Stimulated activated CD8-positive, alpha-beta memory T cell treated with anti-CD3 and anti-CD28 coated beads, Interleukin-15, amount 100 ng/mL, for 24 hours (primary cell): ENCODE results near the gene USP40.
"Not testable (repeated sequence)": the region's sequence is repeated elsewhere in the genome, so short reads cannot be mapped to it uniquely, and the experiment has no call there.

Experiments
- DNase-seq: peaks from one replicate; pipeline ENCODE4 v3.0.0-alpha.2; 2020; ENCODE audit warnings: low read depth

Gene USP40, protein sequence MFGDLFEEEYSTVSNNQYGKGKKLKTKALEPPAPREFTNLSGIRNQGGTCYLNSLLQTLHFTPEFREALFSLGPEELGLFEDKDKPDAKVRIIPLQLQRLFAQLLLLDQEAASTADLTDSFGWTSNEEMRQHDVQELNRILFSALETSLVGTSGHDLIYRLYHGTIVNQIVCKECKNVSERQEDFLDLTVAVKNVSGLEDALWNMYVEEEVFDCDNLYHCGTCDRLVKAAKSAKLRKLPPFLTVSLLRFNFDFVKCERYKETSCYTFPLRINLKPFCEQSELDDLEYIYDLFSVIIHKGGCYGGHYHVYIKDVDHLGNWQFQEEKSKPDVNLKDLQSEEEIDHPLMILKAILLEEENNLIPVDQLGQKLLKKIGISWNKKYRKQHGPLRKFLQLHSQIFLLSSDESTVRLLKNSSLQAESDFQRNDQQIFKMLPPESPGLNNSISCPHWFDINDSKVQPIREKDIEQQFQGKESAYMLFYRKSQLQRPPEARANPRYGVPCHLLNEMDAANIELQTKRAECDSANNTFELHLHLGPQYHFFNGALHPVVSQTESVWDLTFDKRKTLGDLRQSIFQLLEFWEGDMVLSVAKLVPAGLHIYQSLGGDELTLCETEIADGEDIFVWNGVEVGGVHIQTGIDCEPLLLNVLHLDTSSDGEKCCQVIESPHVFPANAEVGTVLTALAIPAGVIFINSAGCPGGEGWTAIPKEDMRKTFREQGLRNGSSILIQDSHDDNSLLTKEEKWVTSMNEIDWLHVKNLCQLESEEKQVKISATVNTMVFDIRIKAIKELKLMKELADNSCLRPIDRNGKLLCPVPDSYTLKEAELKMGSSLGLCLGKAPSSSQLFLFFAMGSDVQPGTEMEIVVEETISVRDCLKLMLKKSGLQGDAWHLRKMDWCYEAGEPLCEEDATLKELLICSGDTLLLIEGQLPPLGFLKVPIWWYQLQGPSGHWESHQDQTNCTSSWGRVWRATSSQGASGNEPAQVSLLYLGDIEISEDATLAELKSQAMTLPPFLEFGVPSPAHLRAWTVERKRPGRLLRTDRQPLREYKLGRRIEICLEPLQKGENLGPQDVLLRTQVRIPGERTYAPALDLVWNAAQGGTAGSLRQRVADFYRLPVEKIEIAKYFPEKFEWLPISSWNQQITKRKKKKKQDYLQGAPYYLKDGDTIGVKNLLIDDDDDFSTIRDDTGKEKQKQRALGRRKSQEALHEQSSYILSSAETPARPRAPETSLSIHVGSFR

DNA sequence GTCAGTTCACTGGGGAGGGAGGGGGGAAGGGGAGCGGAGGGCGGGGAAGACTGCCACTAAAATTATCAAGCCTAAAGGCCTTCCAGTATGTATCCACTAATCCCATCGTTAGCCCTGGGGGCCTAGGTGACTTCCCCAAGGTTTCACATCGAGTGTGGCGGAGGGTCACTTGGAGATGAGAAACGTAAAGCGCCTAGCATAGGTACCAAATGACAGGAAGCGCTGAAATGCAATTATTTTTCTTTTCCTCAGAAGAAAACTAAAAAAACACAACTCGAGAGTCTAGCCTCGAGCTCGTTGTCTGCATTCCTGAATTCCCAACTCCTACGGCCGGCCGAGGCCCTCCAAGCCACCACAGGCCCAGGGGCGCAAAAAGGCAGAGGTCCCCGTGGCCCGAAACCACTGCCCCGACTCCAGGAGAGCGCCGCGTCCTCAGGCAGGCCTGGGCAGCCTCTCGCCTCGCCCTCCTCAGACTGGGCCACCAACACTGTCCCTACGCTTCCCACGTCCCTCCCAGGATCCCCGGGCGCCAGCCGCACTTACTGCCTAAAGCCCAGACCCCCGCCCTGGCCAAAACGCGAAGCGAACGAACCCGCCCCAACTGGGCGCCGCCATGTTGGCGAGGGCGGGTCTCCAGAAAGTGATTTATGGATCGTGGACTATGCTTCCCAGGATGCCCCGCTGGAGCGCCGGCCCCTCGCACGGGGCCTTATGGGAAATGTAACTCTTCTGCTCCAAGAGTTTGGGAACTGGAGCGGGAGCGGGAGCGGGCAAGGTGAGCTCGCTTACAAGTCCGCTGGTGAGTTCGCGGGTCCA, at the start of gene USP40:
Gene USP40 (minus strand): TSS at position 642 of the 816 bp plus-strand sequence. CDS start 1,228 bp downstream, outside the sequence.
- peak; percentile 20 for DNase-seq

DNA sequence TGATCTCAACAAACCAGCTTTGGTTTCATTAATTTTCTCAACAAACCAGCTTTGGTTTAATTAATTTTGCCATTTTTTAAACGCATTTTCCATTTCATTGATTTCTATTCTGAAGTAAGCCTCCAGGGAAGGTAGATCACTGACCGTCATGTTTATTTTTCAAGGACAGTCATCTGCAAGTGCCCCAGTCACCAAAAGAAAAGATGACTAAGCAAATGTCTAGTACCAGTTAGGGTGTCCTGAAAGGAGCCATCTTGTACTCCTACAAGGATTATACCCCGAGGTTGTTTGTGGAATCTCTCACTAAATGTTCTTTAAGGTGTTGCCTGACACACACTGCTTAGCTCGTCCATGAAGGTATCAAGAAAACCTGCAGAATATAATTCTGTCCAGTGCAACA, 44.7 kb upstream of the USP40 start:
- no peak for DNase-seq

DNA sequence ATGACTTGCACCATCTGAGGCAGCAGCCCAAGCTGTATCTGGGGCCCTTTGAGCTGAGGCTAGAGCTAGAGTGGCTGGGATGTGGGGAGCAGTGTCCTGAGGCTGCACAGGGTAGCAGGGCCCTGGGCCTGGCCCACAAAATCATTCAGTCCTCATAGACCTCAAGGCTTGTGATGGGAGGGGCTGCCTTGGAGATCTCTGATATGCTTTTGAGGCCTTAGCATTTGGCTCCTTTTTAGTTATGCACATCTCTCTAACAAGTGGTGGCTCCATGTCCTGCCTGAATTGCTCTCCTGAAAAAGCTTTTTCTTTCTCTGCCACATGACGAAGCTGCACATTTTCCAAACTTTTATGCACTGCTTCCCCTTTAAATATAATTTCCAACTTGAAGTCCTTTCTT, 39.1 kb upstream of the USP40 start:
- no peak for DNase-seq

DNA sequence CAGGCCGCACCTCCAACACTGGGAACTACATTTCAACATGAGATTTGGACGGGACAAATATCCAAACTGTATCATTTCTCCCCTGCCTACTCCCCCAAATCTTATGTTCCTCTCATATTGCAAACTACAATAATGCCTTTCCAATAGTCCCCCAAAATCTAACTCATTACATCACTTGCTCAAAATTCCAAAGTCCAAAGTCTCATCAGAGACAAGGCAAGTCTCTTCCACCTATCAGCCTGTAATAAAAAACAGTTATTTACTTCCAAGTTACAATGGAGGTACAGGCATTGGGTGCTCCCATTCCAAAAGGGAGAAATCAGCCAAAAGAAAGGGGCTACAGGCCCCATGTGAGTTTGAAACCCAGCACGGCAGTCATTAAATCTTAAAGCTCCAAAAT, 38.2 kb upstream of the USP40 start:
- DNase-seq, result no peak

DNA sequence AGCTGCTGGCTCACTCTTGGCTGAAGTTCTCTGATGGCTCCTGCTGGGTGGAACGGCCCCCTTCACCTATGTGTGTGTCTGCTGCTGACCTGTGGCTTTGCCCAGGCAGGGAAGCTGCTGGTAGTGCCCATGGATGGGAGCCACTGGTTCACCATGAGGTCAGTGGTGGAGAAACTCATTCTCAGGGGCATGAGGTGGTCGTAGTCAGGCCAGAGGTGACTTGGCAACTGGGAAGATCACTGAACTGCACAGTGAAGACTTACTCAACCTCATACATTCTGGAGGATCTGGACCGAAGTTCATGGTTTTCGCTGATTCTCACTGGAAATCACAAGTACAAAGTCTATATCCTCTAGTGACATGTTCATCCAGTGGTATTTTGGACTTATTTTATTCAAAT, 36.9 kb upstream of the USP40 start:
- DNase-seq, result no peak

DNA sequence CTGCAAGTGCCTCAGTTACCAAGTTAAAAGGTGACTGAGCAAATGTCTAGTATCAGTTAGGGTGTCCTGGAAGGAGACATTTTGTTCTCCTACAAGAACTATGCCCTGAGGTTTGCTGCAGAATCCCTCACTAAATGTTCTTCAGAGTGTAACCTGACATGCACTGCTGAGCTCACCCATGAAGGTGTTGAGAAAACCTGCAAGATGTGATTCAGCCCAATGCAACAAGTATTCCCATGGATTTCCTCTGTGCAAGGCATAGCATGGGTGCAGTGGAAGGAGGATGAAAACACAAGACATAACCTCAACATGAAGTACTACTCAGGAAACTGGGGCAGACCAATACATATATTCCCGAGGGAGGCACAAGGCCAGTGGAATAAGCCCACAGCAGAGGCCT, 35.5 kb upstream of the USP40 start:
- DNase-seq, result no peak

DNA sequence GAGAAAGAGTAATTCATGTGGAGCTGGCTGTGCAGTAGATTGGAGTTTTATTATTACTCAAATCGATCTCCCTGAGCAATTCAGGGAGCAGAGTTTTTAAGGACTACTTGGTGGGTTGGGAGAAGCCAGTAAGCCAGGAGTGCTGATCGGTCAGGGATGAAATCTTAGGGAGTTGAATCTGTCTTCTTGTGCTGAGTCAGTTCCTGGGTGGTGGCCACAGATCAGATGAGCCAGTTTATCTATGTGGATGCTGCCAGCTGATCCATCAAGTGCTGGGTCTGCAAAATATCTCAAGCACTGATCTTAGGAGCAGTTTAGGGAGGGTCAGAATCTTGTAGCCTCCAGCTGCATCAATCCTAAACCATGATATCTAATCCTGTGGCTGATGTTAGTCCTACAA, 33.8 kb upstream of the USP40 start:
- DNase-seq, result no peak

DNA sequence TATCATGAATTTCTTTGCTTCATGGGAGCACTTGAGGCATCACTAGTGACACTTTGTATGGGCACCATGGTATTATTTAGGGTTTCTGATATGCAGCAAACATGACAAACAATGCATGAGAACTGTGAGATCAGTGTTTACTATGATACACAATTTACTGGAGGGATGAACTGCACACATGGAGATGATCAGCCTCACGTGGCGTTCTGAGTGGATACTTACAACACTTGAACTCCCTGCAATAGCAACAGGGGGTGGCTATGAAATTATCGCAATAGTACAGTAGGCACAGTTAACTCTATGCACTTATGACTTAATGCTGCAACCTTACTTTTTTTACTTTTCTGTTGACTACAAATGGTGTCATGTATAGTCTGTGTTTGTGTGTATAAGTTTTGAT, 32.4 kb upstream of the USP40 start:
- no peak for DNase-seq

DNA sequence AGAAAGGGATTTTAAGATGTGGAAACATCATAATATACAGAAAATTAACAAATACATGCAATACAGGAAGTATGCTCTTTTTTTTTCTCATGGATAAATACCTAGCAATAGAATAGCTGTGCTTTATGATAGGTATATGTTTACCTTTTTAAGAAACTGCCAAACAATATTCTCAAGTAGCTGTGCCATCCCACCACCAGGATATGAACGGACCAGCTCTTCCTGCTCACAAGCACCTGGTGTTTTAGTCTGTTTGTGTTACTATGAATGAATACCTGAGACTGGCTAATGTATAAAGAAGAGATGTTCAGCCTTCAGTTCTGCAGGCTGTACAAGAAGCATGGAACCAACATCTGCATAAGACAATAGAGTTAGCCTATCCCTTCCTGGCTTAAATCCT, 30.9 kb upstream of the USP40 start:
- DNase-seq, result no peak

DNA sequence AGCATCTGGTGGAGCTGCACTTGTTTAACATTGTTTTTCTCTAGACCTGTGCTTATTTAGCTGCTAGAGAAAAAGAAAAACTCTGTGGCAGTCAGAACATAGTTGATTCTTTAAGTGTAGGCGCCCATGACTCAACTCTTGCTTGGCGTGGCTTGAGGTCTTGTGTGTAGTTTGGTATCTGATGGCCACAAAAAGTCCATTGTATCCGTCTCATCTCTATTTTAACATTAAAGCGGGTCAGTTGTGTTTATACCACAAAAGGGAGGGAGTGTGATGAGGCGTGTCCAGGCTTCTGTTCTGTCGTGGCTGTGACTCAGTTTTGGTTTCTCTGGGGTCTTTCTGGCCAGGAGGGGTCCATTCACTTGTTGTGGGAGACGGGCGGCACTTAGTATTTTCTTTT, 26.6 kb upstream of the USP40 start:
- DNase-seq, result no peak

DNA sequence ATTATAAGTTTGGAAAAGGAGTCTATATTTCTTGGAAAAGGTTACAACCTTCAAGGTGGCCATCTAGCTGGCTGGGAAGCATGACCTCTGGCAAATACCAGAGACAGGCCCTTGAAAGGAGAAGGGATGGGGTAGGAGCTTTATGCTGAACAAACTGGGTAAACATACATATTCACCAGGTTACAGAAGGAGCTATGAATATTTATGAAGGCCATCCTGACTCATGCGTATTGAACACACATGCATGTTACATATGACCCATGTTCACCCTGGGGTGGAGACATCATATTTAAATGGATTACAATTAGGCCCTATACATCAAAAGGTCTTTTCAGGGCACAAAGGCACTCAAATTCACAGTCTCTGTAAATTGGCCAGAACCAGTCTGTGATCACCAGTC, 26.1 kb upstream of the USP40 start:
- DNase-seq, result not testable (repeated sequence)

DNA sequence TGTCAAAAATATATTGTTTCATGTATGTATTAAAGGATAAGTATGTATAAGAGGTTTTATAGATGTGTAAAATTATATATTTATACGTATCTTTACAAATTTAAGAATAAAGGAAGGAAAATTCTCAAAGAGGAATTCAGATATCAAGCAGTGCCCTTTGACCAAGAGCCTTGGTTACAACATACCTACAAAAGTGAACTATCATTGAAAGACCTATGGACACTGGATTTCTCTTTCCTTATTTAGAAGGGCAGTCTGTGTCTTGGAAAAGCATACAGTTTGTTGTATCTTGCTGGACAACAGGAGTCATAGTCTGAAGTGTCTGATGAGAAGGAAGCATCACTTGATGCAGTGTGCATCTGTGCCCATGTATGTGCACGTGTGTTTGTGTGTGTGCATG, 21.8 kb upstream of the USP40 start:
- no peak for DNase-seq

DNA sequence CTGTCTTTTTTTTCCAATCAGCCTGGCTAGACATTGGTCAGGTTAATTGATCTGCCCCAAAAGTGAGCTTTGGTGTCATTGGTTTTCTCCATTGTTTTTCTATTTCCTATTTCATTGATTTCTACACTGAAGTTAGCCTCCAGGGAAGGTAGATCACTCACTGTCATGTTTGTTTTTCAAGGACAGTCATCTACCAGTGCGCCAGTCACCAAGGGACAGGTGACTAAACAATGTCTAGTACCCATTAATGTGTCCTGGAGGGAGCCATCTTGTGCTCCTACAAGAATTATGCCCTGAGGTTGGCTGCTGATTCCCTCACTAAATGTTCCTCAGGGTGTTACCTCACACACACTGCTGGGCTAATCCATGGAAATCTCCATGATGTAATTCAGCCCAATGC, 17.6 kb upstream of the USP40 start:
- no peak for DNase-seq

DNA sequence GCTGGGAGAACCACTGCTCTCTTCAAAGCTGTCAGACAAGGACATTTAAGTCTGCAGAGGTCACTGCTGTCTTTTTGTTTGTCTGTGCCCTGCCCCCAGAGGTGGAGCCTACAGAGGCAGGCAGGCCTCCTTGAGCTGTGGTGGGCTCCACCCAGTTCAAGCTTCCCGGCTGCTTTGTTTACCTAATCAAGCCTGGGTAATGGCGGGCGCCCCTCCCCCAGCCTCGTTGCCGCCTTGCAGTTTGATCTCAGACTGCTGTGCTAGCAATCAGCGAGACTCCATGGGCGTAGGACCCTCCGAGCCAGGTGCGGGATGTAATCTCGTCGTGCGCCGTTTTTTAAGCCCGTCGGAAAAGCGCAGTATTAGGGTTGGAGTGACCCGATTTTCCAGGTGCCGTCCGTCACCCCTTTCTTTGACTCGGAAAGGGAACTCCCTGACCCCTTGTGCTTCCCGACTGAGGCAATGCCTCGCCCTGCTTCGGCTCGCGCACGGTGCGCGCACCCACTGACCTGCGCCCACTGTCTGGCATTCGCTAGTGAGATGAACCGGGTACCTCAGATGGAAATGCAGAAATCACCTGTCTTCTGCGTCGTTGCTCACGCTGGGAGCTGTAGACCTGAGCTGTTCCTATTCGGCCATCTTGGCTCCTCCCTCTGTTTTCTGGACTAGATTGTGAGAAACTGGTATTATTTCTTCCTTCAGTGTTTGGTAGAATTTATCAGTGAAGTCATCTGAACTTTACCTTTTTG, 16.8 kb upstream of the USP40 start:
- DNase-seq, result not testable (repeated sequence)

DNA sequence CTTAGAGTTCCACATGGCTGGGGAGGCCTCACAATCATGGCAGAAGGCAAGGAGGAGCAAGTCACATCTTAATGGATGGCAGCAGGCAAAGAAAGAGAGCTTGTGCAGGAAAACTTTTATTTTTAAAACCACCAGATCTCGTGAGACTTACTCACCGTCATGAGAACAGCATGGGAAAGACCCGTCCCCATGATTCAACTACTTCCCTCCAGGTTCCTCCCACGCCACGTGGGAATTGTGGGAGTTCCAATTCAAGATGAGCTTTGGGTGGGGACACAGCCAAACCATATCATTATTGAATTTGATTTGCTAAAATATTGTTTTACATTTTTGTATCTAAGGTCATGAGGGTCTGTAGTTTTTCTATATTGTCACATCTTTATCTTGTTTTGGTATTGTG, 10.8 kb upstream of the USP40 start:
- not testable (repeated sequence) for DNase-seq

DNA sequence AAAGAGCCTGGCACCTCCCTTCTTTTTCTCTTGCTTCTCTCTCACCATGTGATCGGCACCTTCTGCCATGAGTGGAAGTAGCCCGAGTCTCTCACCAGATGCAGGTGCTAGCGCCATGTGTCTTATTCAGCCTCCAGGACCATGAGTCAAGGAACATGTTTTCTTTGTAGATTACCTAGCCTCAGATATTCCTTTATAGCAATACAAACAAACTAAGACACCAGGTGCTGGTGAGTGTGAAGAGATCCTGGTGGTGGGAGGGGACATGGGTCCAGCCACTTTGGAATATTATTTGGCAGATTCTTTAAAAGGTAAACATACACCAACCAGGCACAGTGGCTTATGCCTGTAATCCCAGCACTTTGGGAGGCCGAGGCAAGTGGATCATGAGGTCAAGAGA, 5.9 kb upstream of the USP40 start:
- no peak for DNase-seq

DNA sequence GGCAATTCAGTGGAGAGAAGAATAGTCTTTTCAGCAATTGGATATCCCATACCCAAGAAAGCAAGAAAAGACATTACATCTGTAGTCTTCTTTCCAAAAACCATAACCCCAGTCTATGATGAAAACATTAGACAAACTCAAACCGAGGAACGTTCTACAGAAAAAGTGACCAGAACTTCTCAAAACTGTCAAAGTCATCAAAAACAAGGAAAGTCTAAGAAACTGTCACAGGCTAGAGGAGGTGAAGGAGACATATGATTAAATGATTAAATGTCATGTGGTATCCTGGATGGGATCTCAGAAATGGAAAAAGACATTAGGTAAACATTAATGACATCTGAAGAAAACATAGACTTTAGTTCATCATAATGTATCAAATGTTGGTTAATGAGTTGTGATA, 4.9 kb upstream of the USP40 start:
- no peak for DNase-seq

DNA sequence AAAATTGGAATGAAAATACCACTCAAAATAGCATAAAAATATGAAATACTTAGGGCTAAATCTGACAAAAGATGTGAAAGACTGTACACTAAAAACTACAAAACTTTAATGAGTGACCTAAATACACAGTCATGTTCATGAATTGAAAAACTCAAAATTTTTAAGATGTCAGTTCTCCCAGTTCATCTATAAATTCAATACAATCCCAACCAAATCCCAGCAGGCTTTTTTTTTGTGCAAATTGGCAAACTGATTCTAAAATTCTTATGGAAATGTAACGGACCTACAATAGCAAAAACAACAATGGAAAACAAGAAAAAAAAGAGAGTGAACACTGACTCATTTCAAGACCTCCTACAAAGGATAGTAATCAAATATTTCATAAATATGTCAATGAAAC, 4.4 kb upstream of the USP40 start:
- DNase-seq, result no peak

DNA sequence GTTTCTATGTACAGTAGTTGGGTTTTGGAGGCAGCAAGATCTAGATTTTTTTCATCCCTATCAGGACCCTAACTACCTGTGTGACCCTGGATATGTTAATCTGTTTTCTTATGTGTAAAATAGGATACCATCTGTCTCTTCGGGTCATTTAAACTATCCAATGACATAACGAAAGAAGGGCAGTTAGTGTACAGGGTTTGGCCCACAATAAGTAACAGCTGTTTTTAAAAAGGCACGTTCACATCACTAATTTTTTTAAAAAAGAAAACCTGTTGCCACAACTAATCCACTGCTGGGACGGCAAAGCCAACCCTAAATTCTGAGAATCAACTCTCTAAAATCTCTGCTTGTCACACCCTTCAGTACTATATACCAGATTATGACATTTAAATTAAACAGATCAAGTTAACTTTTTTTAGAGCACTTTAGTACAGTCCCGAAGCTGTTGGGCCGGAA, 869 bp downstream of the USP40 start:
- no peak for DNase-seq

DNA sequence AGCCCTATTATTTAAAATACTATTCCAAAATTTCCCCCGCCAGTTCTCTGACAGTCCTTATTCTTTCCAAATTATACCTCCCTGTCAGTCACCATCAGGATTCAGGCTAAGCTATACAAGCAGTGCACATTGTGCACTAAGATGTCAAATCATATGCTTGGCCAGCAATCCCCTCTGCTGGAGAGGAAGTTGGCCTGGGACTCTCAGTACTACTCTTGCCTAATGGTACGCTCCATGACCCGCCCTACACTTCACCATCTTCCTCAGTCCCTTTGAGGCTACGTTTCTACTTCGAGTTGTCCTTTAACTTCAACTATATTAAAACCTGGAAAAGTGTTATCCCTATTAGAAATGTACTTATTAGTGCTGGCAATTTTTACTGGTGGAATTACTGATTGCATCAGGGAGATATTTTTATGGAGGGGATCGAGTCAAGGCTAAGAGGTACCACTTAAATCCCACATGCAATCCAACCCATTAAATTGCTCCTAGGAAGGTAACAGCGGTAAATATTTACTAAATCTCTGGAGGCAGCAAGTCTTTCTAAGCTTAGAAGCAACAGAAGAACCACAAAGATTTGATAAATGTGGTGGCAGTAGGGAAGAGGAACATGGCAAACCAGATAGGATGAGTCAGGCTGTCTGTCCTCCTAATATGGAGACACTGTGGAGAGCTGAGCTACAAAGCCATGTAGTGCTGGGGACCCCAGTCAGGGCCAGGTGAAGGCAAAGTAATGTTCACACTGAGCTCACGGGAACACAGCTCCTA, 2.7 kb downstream of the USP40 start:
- DNase-seq, result no peak
